Measurements from ENCODE around the gene ZNRF1. TPM values are rescaled to one million over a fixed set of nuclear protein-coding genes. Genes with fewer than 3 reads are reported as not detected.

The ZNRF1 gene
- total RNA-seq, 4 donors from 2014 or later, result 14.1 to 37.4 (median 19.4) TPM

DNA sequence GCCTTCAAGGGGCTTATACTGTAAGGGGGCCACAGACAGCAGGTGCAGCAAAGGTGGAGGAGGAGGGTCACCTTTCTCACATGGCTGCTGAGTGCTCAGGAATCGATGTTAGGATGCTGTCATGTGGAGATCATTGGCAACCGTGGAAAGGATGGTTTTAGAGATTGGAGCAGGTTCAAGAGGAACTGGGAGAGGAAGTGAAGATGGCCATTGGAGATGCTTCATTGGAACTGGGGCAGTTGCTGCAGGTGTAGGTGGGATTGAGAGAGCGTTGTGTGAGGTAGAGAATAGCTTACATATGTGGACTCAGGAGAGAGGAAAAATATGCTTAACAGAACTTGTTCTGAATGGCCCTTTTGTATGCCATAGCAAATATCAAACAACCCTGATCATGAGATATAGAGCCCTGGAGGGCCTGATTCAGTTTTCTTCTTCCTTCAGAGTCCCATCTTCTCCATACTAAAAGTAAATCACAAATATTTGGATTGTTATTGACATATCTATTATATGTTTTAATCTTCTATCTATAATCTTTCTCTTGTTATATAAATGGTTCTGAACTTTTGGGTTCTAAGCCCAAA is 77.0 kb downstream of the ZNRF1 start:
- Histone ChIP-seq H3K27me3 (no peaks in the 10 kb centered on the region), H3K27ac (no peak overlapping the region), H3K4me1 (peaks cover 0 to 5% of the 10 kb centered on the region in 2 donors), H3K4me3 (no peak overlapping the region), H3K36me3 (no peaks in the 10 kb centered on the region), H3K9me3 (no peaks in the 10 kb centered on the region)
- no peak for DNase-seq
- intact Hi-C loops (cut with DNase I; ENCODE audit: low total_unique reads), result no loop called here
- TF ChIP-seq, protein P1, sequence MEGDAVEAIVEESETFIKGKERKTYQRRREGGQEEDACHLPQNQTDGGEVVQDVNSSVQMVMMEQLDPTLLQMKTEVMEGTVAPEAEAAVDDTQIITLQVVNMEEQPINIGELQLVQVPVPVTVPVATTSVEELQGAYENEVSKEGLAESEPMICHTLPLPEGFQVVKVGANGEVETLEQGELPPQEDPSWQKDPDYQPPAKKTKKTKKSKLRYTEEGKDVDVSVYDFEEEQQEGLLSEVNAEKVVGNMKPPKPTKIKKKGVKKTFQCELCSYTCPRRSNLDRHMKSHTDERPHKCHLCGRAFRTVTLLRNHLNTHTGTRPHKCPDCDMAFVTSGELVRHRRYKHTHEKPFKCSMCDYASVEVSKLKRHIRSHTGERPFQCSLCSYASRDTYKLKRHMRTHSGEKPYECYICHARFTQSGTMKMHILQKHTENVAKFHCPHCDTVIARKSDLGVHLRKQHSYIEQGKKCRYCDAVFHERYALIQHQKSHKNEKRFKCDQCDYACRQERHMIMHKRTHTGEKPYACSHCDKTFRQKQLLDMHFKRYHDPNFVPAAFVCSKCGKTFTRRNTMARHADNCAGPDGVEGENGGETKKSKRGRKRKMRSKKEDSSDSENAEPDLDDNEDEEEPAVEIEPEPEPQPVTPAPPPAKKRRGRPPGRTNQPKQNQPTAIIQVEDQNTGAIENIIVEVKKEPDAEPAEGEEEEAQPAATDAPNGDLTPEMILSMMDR (IDR thresholded peaks at IDR 0.05), result no peak
- TF ChIP-seq POLR2A (IDR thresholded peaks at IDR 0.05), result no peak

DNA sequence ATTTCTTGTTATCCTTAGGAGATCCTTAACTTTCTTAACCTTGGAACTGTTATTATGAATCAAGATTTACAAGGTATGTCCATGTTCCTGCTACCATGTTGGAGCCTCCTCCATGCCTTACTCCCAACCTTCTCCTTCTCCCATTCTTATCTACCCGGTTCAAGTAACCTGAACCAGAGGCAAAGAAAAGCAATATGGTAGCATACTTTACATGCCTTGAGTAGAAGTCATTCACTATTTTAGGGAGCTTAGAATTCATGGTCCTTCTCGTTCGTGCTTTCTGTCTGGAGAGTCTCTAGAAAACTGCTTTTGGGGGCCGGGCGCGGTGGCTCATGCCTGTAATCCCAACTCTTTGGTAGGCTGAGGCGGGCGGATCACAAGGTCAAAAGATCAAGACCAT is 80.1 kb downstream of the ZNRF1 start:
- no peaks in the 10 kb centered on the region for H3K9me3 ChIP-seq
- intact Hi-C loops (cut with DNase I; ENCODE audit: low total_unique reads), result no loop called here
- no peak for DNase-seq
- H3K36me3 ChIP-seq, result no peaks in the 10 kb centered on the region
- H3K4me1 ChIP-seq, result peaks cover 0 to 4% of the 10 kb centered on the region in 2 donors
- TF ChIP-seq, protein P1 (IDR thresholded peaks at IDR 0.05), result no peak
- no peak for TF ChIP-seq POLR2A (IDR thresholded peaks at IDR 0.05)
- no peaks in the 10 kb centered on the region for H3K27me3 ChIP-seq
- no peak overlapping the region for H3K27ac ChIP-seq
- H3K4me3 ChIP-seq, result no peak overlapping the region

DNA sequence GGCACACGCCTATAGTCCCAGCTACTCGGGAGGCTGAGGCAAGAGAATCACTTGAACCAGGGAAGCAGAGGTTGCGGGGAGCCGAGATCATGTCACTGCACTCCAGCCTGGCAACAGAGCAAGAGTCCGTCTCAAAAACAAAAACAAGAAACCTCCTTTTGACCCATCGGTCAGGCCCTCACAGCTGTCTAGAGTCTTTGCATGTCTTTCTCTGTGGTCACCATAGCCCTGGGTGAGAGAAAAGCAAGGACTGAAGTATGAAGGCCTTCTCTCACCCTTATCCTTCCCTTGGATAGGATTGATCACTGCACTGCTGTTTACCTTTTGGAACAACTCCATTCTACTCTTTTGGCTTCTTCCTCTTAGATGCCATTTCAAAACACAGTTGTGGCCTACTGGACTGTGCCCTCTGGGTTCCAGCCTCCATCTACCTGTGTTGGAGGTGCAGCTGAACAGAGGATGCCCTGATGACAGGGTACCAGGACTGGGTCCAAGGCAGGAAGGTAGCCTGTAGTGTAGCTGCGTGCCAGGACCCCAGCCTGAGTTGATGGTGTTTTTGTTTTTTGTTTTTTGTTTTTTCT is 80.6 kb downstream of the ZNRF1 start:
- Histone ChIP-seq H3K4me3 (no peak overlapping the region), H3K4me1 (no peaks in the 10 kb centered on the region), H3K9me3 (no peaks in the 10 kb centered on the region), H3K27me3 (no peaks in the 10 kb centered on the region), H3K36me3 (no peaks in the 10 kb centered on the region), H3K27ac (no peak overlapping the region)
- no peak for DNase-seq
- intact Hi-C loops (cut with DNase I; ENCODE audit: low total_unique reads), result no loop called here
- TF ChIP-seq, protein P1 (IDR thresholded peaks at IDR 0.05), result no peak
- no peak for TF ChIP-seq POLR2A (IDR thresholded peaks at IDR 0.05)

DNA sequence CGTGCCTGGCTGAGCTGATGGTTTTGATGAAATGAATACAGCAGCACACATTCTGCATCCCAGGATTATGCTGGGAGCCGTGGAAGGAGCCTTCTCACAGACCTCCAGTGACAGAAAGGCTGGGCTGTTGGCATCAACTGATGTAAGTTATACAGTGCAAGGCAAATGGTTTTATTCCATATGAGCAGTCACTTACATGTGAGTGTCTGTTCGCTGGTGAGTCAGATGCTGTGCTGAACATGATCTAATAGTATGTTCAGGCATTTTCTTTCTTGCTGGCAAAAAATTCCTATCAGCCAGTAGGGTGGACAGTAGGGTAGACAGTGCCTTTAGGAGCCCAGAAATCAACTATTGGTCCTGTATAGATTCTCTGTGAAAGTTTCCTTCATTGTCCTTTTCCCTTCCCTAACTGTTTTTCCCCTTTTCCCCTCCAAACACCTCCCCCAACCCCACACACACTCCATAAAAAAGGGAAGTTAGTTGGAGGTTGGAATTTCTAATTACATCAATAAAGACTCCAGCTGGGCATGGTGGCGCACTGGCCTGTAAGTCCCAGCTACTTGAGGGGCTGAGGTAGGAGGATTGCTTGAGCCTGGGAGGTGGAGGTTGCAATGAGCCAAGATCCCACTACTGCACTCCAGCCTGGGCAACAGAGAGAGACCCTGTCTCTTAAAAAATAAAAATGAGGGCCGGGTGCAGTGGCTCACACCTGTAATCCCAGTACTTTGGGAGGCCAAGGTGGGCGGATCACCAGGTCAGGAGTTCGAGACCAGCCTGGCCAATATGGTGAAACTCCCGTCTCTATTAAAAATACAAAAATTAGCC is 81.6 kb downstream of the ZNRF1 start:
- Histone ChIP-seq H3K4me3 (no peak overlapping the region), H3K27ac (no peak overlapping the region), H3K36me3 (no peaks in the 10 kb centered on the region), H3K4me1 (no peaks in the 10 kb centered on the region), H3K27me3 (no peaks in the 10 kb centered on the region), H3K9me3 (no peaks in the 10 kb centered on the region)
- TF ChIP-seq, protein P1 (IDR thresholded peaks at IDR 0.05), result no peak
- no peak for TF ChIP-seq POLR2A (IDR thresholded peaks at IDR 0.05)
- intact Hi-C loops (cut with DNase I; ENCODE audit: low total_unique reads), result no loop called here
- no peak for DNase-seq
